ENCODE measurements around the gene PALLD. TPM values are rescaled to one million over a fixed set of nuclear protein-coding genes. Genes with fewer than 3 reads are reported as not detected.

The PALLD gene
- total RNA-seq, 3 donors from 2014 or later: 112 to 663 (median 150) TPM

- peak; percentile 51 for TF ChIP-seq CTCF (IDR thresholded peaks at IDR 0.05)
- Histone ChIP-seq H3K9me3 (no peaks in the 10 kb centered on the region), H3K4me3 (no peak overlapping the region), H3K36me3 (ENCODE audit: low read depth) (no peaks in the 10 kb centered on the region), H3K4me1 (ENCODE audit: low read depth) (no peaks in the 10 kb centered on the region)
- intact Hi-C loops (cut with DNase I, micrococcal nuclease): loop anchor here in 1 of 2 donors (10.0 kb wide), 1 partner anchor 329 kb away; no protein-coding TSS in a partner anchor
- peak; percentile 93 for ATAC-seq
- peak; percentile 58 to 90 (median 80) for DNase-seq
These were observed 88.6 kb downstream of the PALLD start for GRCh38 chr4:168585168-168586091.

GRCh38 chr4:168586926-168587325 is 90.1 kb downstream of the PALLD start:
- Histone ChIP-seq H3K4me3 (no peak overlapping the region), H3K4me1 (ENCODE audit: low read depth) (no peaks in the 10 kb centered on the region), H3K36me3 (ENCODE audit: low read depth) (no peaks in the 10 kb centered on the region), H3K9me3 (no peaks in the 10 kb centered on the region)
- DNase-seq: no peak
- intact Hi-C loops (cut with DNase I, micrococcal nuclease): loop anchor here in 1 of 2 donors (10.0 kb wide), 1 partner anchor 328 kb away; no protein-coding TSS in a partner anchor
- ATAC-seq: no peak
- TF ChIP-seq CTCF (IDR thresholded peaks at IDR 0.05): no peak

GRCh38 chr4:168587411-168588125 is 90.7 kb downstream of the PALLD start:
- intact Hi-C loops (cut with DNase I, micrococcal nuclease): loop anchor here in 1 of 2 donors (10.0 kb wide), 1 partner anchor 327 kb away; no protein-coding TSS in a partner anchor
- H3K36me3 ChIP-seq (ENCODE audit: low read depth): no peaks in the 10 kb centered on the region
- H3K9me3 ChIP-seq: no peaks in the 10 kb centered on the region
- ATAC-seq (peak; percentile 30), DNase-seq (no peak)
- H3K4me1 ChIP-seq (ENCODE audit: low read depth): no peaks in the 10 kb centered on the region
- H3K4me3 ChIP-seq: no peak overlapping the region
- no peak for TF ChIP-seq CTCF (IDR thresholded peaks at IDR 0.05)

- intact Hi-C loops (cut with DNase I, micrococcal nuclease): loop anchor here in 1 of 2 donors (10.0 kb wide), 1 partner anchor 326 kb away; no protein-coding TSS in a partner anchor
- peak in 1 of 3 donors; percentile 5 for DNase-seq
These were observed 92.2 kb downstream of the PALLD start for GRCh38 chr4:168588916-168589531.

More at GRCh38 chr4:168588916-168589531, 92.2 kb downstream of the PALLD start:
- H3K4me1 ChIP-seq (ENCODE audit: low read depth): no peaks in the 10 kb centered on the region
- no peak overlapping the region for H3K4me3 ChIP-seq
- H3K36me3 ChIP-seq (ENCODE audit: low read depth): no peaks in the 10 kb centered on the region
- no peaks in the 10 kb centered on the region for H3K9me3 ChIP-seq
- peak; percentile 56 for ATAC-seq
- no peak for TF ChIP-seq CTCF (IDR thresholded peaks at IDR 0.05)

Data from mucosa of descending colon (tissue), 3 donors.